GM12801 (cell line): Measurements from ENCODE around the gene AFF1.

Source experiments
- CTCF ChIP-seq: IDR thresholded peaks from one replicate; pipeline ENCODE4 v1.5.1; 2011; ENCODE audit warnings: control low read depth; ENCODE audit not compliant: insufficient read length; ENCODE audit errors: extremely low read depth

Gene AFF1

GRCh38 chr4:86947501-86948120 lies 12.8 kb downstream of the AFF1 start:
- no peak for TF ChIP-seq CTCF

GRCh38 chr4:86948276-86948675 lies 13.5 kb downstream of the AFF1 start:
- no peak for TF ChIP-seq CTCF

- no peak for TF ChIP-seq CTCF
Observed at GRCh38 chr4:86950831-86951525, 16.2 kb downstream of the AFF1 start.

- TF ChIP-seq CTCF = no peak
Observed at GRCh38 chr4:86955888-86956451, 21.2 kb downstream of the AFF1 start.

DNA sequence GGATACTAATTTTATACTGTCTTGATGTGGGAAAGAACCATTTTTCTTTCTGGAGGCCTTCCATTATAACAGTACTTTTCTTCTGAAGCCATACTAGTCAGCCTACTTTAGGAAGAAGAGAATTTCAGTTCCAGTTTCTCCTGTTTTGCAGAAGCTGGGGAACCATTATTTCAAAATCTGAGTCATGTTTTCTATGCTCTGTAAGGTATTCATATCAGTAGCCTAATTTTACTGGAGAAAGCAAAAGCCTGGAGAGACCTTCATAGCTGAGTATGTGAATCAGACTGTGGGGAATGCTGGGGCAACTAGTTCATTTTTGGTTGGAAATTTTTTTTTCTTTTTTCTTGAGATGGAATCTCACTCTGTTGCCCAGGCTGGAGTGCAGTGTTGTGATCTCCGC lies 22.4 kb downstream of the AFF1 start:
- no peak for TF ChIP-seq CTCF

DNA sequence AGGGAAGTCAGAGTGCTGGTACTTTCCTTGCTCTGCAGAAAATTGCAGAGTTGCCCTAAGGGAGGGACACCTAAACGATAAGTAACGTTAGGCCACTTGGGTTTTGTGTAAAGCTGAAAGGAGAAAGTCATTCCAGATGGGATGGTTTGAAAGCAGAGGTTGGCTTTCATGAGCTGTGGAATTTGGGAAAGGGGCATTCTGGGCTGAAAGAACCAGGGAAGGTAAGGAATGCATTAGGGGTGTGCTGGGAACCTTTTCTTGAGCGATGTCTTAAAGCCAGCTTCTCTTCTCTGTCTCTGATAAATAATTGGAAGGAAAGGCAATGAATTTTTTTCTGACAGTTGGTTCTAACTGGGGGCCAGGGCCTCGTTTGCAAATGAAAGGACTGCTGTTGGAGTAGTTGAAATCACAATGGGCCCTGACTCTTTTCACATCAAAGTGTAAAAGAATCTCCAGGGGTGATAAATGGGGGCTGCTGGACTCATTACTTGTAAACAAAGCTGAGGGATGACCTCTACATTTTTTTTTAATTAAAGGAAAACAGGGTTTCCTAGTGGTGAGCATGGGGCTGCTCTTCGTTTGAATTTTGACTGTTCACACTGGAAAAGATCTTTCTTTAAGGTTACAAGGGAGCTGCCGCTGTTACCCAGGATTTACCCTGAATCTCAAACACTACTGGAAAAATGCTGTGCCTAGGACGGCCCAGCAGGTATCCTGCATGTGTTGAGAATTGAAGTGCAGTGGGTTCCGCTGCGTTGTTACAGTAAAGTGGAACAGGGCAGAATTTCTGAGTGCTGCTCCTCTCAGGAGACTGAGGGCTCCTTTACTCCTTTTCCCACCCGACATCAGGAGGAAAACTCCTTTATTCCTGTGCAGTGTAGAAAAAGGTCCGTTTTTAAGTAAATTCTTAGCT lies 25.0 kb downstream of the AFF1 start:
- TF ChIP-seq CTCF = no peak

- TF ChIP-seq CTCF = no peak
Observed at GRCh38 chr4:86960557-86960961, 25.7 kb downstream of the AFF1 start.
